HEK293T (cell line): Measurements from ENCODE around the gene GRK4.

Source experiments
- FOXK2 ChIP-seq: fragments of 450-650 bp; IDR thresholded peaks from 2 replicates; pipeline ENCODE4 v1.6.1; 2016; ENCODE audit warnings: mild to moderate bottlenecking
- FOXM1 ChIP-seq: fragments of 450-650 bp; IDR thresholded peaks from 2 replicates; pipeline ENCODE4 v1.6.1; 2017; ENCODE audit warnings: mild to moderate bottlenecking, borderline replicate concordance
- HDGF ChIP-seq: fragments of 450-650 bp; IDR thresholded peaks from 2 replicates; pipeline ENCODE4 v1.6.1; 2017; ENCODE audit warnings: antibody characterized with exemption, borderline replicate concordance
- NFRKB ChIP-seq: fragments of 450-650 bp; IDR thresholded peaks from 2 replicates; pipeline ENCODE4 v1.6.1; 2016; ENCODE audit warnings: mild to moderate bottlenecking, moderate library complexity
- TF ChIP-seq, protein P1 (sequence below): fragments of 450-650 bp; IDR thresholded peaks from 2 replicates; pipeline ENCODE4 v1.6.1; 2016

DNA sequence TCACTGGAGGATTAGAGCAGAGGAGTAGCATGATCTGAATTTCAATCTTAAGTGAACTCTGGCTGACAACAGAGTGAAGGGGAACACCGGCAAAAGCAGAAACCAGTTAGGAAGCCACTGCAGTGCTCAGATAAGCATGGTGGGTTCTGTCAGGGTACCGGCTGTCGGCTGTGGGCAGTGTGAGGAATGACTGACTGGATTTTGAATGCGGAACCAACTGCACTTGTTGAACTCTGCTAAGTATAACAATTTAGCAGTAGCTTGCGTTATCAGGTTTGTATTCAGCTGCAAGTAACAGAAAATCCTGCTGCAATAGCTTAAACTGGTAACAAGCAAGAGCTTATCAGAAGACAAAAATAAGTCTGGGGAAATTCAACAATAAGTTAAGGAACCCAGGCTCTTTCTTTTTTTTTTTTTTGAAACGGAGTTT is 116.3 kb downstream of the GRK4 start:
- no peak for TF ChIP-seq NFRKB
- no peak for TF ChIP-seq FOXM1
- TF ChIP-seq, protein P1, sequence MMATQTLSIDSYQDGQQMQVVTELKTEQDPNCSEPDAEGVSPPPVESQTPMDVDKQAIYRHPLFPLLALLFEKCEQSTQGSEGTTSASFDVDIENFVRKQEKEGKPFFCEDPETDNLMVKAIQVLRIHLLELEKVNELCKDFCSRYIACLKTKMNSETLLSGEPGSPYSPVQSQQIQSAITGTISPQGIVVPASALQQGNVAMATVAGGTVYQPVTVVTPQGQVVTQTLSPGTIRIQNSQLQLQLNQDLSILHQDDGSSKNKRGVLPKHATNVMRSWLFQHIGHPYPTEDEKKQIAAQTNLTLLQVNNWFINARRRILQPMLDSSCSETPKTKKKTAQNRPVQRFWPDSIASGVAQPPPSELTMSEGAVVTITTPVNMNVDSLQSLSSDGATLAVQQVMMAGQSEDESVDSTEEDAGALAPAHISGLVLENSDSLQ: no peak
- no peak for TF ChIP-seq FOXK2
- no peak for TF ChIP-seq HDGF
